ENCODE measurements around the gene MARCHF10. TPM values are rescaled to one million over a fixed set of nuclear protein-coding genes. Genes with fewer than 3 reads are reported as not detected.
A peak's percentile ranks its signal among the peaks of the same experiment; 100 is the strongest.

Gene MARCHF10
- total and polyA plus RNA-seq, 9 of the 15 experiments (the other 6 are each of a cell fraction or from before 2014, with no cell fraction given), result not detected

DNA sequence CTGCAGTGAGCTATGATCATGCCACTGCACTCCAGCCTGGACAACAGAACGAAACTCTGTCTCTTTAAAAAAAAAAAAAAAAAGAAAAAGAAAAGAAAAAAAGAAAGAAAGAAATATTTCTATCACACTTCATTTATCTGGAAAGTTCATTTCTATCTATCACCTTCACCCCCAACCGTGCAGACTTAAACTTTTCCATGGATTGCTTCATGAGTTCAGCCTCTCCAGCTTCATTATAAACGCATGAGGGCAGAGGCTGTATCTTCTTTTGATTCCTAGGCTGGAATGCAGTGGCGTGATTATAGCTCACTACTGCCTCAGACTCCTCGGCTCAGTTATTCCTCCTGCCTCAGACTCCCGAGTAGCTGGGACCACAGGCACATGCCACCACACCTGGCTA, 152.5 kb downstream of the MARCHF10 start (continued):
- no peak for TF ChIP-seq SP2 (IDR thresholded peaks at IDR 0.05; ENCODE audit: extremely low read depth, low read depth, low read length, poor library complexity, severe bottlenecking)
- TF ChIP-seq KAT2B (IDR thresholded peaks at IDR 0.05; ENCODE audit: low read depth, low read length), result no peak
- no peak for TF ChIP-seq EP300 (IDR thresholded peaks at IDR 0.05; ENCODE audit: low read length)
- TF ChIP-seq ARHGAP35 (IDR thresholded peaks at IDR 0.05; ENCODE audit: partially characterized antibody), result no peak
- TF ChIP-seq, protein P1, sequence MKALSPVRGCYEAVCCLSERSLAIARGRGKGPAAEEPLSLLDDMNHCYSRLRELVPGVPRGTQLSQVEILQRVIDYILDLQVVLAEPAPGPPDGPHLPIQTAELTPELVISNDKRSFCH (CRISPR knock-in tag; IDR thresholded peaks at IDR 0.05), result no peak
- TF ChIP-seq, protein P1 (tag; IDR thresholded peaks at IDR 0.05), result no peak
- TF ChIP-seq CAMTA2 (CRISPR knock-in tag; conservative IDR thresholded peaks at IDR 0.05), result no peak

DNA sequence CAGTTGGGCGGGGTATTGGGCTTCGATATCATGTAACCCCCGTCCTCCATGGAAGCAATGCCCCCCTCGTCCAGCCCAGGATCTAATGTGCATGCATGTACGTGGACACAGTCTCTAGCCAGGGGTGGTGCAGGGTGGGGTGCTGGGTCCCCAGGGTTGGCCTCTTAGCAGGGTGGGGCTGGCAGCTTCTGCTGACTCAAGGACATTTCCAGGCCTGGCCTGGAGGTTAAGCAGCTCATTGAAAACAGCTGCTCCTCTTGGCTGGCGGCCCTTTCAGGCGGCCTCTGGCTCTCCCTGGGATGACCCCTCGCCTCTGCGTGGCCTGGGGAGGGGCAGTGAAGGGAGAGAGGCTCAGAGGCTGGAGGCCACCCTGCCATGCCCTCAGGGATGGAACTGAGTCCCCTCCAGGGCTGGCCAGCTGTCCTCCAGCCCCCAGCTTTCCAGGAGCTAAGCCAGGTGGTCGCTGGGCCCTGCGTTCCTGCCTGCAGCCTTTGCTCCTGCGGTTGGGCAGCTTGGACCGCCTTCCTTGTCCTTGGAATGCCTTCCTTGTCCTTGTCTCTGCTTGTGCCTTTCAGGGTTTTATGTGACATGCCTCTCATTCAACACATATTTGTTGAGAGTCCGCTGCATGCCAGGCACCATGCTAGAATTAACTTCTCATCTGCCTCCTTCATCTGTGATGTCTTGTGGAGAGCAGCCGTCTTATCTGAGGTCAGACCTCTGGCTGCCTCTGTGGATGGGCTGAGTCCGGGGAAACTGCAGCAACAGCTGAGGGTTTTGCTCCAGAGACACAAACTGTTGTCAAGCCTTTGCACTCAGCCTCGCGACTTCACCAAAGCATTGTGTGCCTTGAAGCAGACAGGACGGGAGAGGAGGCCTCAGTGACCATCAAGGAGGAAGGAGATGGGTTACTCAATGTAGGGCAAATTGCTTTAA, 154.0 kb downstream of the MARCHF10 start:
- DNase-seq (ENCODE audit: extremely low read depth in 1 of 4, low spot score in 3 of 4) (peak; percentile 41 to 55 (median 46)), FAIRE-seq (no peak), ATAC-seq (peak; percentile 58)
- Histone ChIP-seq H3K36me3 (ENCODE audit: control insufficient read depth, insufficient read depth, low read length) (no peaks in the 10 kb centered on the region), H3K4me3 (no peak overlapping the region), H3K4me1 (replicated peaks in 1 of 2; ENCODE audit: control insufficient read depth in 2 of 2, insufficient read depth in 2 of 2, low read length in 2 of 2) (peaks cover 13 to 25% of the 10 kb centered on the region in 2 experiments), H2AFZ (ENCODE audit: low read depth, low read length) (peak overlapping the region; percentile 72; the same call in 1 of the 2 replicates), H3K9ac (ENCODE audit: insufficient read depth in 1 of 2, low read depth in 2 of 2, low read length in 2 of 2) (peak overlapping the region in 1 of 2 experiments; percentile 15; a peak in 2 of 4 replicates), H3K9me1 (ENCODE audit: control insufficient read depth, insufficient read depth, low read length) (no peaks in the 10 kb centered on the region), H3K27ac (ENCODE audit: extremely low read depth, low read depth, low read length) (no peak overlapping the region), H3K4me2 (ENCODE audit: insufficient read depth, low read length) (peak overlapping the region; percentile 53), H3K27me3 (ENCODE audit: control insufficient read depth in 2 of 2, insufficient read depth in 2 of 2, low read length in 2 of 2) (peaks cover 3 to 15% of the 10 kb centered on the region in 2 experiments; a peak in 2 of 5 replicates), H3K79me2 (ENCODE audit: control insufficient read depth, insufficient read depth, low read length) (no peaks in the 10 kb centered on the region), H3K9me3 (replicated peaks; ENCODE audit: control insufficient read depth, insufficient read depth, low read depth, low read length) (no peaks in the 10 kb centered on the region), H4K20me1 (replicated peaks; ENCODE audit: control insufficient read depth, insufficient read depth, low read length) (0 out of 2 replicates have a peak, but pooled peaks cover 5% of the 10 kb centered on the region)
- no TSS peak for BruUV-seq (replicated peaks)
- ChIA-PET CTCF (ENCODE audit: low intra/inter-chr PET ratio) (interaction anchor here (0.6 kb wide), 1 partner anchor 13 kb away, joined by 6 read pairs; no protein-coding TSS in a partner anchor), POLR2A (interaction anchor here (0.7 to 1.0 kb wide), 2 partner anchors 16 to 28 kb away, joined by 3 to 4 read pairs; no protein-coding TSS in a partner anchor)
- WGBS (ENCODE audit: insufficient coverage, low coverage, missing lambda C conversion rate), result 29% methylated on average over 18 of the region's 19 CpGs
- in situ Hi-C loops (cut with MboI), result no loop called here
- intact Hi-C loops (cut with micrococcal nuclease), result no loop called here
- no peak for TF ChIP-seq ZNF140 (CRISPR knock-in tag; IDR thresholded peaks at IDR 0.05)
- no peak for TF ChIP-seq BACH1 (tag; IDR thresholded peaks at IDR 0.05)
- no peak for TF ChIP-seq E2F3 (CRISPR knock-in tag; IDR thresholded peaks at IDR 0.05)
- TF ChIP-seq KDM2B (CRISPR knock-in tag; IDR thresholded peaks at IDR 0.05), result no peak
- TF ChIP-seq, protein P2, sequence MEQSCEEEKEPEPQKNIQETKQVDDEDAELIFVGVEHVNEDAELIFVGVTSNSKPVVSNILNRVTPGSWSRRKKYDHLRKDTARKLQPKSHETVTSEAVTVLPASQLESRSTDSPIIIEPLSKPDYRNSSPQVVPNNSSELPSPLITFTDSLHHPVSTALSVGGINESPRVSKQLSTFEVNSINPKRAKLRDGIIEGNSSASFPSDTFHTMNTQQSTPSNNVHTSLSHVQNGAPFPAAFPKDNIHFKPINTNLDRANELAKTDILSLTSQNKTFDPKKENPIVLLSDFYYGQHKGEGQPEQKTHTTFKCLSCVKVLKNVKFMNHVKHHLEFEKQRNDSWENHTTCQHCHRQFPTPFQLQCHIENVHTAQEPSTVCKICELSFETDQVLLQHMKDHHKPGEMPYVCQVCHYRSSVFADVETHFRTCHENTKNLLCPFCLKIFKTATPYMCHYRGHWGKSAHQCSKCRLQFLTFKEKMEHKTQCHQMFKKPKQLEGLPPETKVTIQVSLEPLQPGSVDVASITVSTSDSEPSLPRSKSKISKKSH (CRISPR knock-in tag; IDR thresholded peaks at IDR 0.05), result no peak
- TF ChIP-seq, protein P3, sequence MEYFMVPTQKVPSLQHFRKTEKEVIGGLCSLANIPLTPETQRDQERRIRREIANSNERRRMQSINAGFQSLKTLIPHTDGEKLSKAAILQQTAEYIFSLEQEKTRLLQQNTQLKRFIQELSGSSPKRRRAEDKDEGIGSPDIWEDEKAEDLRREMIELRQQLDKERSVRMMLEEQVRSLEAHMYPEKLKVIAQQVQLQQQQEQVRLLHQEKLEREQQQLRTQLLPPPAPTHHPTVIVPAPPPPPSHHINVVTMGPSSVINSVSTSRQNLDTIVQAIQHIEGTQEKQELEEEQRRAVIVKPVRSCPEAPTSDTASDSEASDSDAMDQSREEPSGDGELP (CRISPR knock-in tag; IDR thresholded peaks at IDR 0.05; ENCODE audit: borderline replicate concordance), result peak; percentile 26; the same call in 1 of the 2 replicates
- TF ChIP-seq NFIC (IDR thresholded peaks at IDR 0.05), result peak; percentile 43

All from K562 (cell line).